ENCODE data around the gene CARD11.
"Not testable (repeated sequence)": the region's sequence is repeated elsewhere in the genome, so short reads cannot be mapped to it uniquely, and the experiment has no call there.

CARD11 gene

GRCh38 chr7:2959828-2960599 lies 83.7 kb downstream of the CARD11 start:
- FAIRE-seq = no peak

- no peak for FAIRE-seq
Measured at GRCh38 chr7:2959103-2959680, 84.5 kb downstream of the CARD11 start.

GRCh38 chr7:2958416-2959102 lies 85.1 kb downstream of the CARD11 start:
- no peak for FAIRE-seq

DNA sequence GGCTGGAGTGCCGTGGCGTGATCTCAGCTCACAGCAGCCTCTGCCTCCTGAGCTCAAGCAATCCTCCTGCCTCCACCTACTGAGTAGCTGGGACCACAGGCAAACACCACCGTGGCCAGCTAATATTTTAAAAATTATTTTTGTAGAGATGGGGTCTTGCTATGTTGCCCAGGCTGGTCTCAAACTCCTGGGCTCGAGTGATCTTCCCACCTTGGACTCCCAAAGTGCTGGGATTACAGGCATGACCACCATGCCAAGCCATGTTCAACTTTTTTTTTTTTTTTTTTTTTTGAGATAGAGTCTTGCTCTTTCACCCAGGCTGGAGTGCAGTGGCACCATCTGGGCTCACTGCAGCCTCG lies 86.3 kb downstream of the CARD11 start:
- FAIRE-seq = not testable (repeated sequence)

GRCh38 chr7:2956526-2957368 lies 86.9 kb downstream of the CARD11 start:
- no peak for FAIRE-seq

DNA sequence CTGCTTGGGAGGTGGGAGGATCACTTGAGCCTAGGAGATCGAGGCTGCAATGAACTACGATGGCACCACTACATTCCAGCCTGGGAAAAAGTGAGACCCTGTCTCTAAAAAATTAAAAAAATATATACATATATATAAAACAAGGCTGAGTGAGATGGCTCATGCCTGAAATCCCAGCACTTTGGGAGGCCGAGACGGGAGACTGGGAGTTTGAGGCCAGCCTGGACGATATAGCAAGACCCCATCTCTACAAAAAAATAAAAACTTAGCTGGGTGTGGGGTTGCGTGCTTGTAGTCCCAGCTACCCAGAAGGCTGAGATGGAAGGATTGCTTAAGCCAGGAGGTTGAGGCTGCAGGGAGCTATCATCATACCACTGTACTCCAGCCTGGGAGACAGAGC lies 87.6 kb downstream of the CARD11 start:
- no peak for FAIRE-seq

DNA sequence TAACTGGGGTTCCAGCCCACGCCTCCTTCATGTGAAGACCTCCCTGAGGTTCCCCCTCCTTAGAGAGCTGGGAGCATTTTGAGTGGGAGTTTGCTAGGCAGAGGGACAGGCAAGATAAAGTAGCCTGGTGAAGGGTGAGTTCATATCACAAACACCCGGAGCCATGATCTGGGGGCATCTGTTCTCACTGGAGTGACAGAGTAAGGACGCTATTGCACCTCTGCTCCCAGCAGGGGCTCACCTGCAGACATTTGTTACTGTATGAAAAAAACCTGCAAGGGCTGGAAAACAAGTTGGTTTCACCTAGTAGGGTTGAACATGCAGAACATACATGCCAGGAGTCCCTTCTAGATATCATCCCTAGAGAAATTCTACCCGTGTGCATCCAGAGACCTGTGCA lies 88.4 kb downstream of the CARD11 start:
- no peak for FAIRE-seq

- no peak for FAIRE-seq
Measured at GRCh38 chr7:2954433-2954853, 89.2 kb downstream of the CARD11 start.

DNA sequence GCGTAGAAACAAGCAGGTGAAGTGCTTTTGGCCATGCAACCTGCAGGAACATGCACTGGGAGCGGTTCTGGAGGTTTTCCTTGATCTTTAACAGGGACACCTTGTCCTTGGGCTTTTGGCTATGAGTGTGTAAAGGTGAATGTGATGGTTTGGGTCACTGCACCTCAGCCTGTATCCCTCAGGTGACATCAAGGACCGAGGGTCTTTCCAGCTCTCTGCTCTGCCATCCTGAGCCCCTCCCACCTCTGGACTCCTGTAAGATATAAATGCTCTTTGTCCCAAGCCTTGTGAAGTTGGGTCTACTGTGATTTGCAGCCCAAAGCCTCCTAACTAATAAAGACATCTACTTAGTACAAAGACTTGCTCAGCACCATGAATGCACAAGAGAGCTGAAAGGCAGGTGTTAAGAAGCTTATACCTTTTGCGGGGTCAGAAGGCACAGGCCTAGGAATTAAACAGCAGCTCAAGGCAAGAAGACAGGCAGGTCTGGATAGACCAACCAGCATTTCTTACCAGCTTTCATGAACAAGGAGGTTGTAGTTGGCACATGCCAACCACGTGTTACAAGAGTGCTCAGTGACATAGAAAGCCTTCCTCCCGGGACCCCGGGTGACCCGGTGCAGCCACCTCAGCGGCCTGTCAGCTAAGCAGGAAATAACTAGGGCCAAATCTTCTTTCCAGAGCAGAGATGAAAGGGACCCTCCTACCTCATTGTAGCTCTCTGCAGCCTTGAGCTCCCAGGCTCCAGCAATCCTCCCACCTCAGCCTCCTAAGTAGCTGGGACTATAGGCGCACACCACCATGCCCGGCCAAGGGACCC lies 89.9 kb downstream of the CARD11 start:
- no peak for FAIRE-seq

DNA sequence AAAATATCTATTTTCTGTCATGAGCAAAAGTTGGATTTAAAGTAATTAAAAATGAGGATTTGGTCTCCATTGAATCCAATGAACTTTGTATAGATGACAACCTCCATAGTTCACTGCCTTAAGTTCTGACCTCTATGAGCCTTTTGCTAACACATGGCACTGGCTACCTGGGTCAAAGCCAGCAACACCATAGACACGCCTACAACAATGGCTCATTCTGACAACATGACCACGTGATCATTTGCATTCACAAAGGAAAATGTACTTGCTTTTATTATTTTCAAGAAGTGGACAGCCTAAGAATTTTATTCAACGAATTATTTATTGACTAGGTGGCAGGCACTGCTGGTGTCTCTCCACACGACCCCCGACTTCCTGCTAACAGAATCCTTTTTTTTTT lies 90.6 kb downstream of the CARD11 start:
- no peak for FAIRE-seq

- no peak for FAIRE-seq
Measured at GRCh38 chr7:2952316-2952715, 91.4 kb downstream of the CARD11 start.

GRCh38 chr7:2950578-2950977 lies 93.1 kb downstream of the CARD11 start:
- no peak for FAIRE-seq

DNA sequence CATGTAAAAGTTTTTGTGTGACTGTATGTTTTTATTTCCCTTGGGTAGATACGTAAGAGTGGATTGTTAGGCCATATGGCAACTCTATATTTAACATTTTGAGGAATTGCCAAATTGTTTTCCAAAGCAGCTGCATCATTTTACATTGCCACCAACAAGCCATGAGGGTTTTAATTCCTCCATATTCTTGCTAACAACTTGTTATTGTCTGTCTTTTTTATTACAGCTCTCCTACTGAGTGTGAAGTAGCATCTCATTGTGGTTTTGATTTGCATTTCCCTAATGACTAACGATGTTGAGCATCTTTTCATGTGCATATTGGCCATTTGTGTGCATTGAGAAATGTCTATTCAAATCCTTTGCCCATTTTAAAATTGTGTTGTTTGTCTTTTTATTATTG lies 94.9 kb downstream of the CARD11 start:
- no peak for FAIRE-seq

- FAIRE-seq = no peak
Measured at GRCh38 chr7:2947058-2947780, 96.4 kb downstream of the CARD11 start.

GRCh38 chr7:2945171-2945570 lies 98.5 kb downstream of the CARD11 start:
- FAIRE-seq = no peak

DNA sequence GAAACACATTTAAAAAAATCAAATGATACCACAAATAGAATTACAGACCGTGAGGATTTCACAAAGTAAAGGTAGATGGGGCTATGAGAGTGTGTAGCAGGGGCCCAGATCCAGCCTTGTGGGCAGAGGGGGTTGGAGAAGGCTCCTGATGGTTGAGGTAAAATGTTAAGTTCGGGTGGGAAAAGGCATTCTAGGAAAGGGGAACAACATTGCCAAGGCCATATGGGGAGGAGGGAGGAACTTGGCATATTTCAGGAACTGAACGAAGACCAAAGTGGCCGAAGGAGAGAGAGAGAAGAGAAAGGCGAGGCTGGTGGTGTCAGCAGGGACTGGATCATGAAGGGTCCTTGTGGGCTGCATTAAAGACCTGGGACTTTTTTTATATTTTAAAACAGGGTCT lies 98.9 kb downstream of the CARD11 start:
- FAIRE-seq = no peak

GRCh38 chr7:2943851-2944601 lies 99.6 kb downstream of the CARD11 start:
- FAIRE-seq = no peak

GRCh38 chr7:2941216-2941859 lies 102.3 kb downstream of the CARD11 start:
- FAIRE-seq = no peak

GRCh38 chr7:2940466-2940865 lies 103.2 kb downstream of the CARD11 start:
- FAIRE-seq = no peak

- no peak for FAIRE-seq
Measured at GRCh38 chr7:2939193-2939885, 104.3 kb downstream of the CARD11 start.
